Chondrocyte (in vitro differentiated cells): ENCODE results near the gene LEKR1. TPM values are rescaled to one million over a fixed set of nuclear protein-coding genes. Genes with fewer than 3 reads are reported as not detected.
A peak's percentile ranks its signal among the peaks of the same experiment; 100 is the strongest.

Source experiments
- DNase-seq: peaks from one replicate; pipeline ENCODE4 v3.0.0; 2021; ENCODE audit warnings: mixed read lengths, low spot score
- H3K27ac Mint-ChIP-seq: one replicate; pipeline ENCODE4 v1.8.0; 2021; ENCODE audit warnings: mild to moderate bottlenecking, moderate library complexity, mixed read lengths; ENCODE audit not compliant: unreplicated experiment
- H3K27me3 Mint-ChIP-seq: 2 replicates; pipeline ENCODE4 v1.8.0; 2021; ENCODE audit warnings: low read depth, mixed read lengths
- H3K36me3 Mint-ChIP-seq: 2 replicates; pipeline ENCODE4 v1.8.0; 2021; ENCODE audit warnings: low read depth, mixed read lengths
- H3K4me1 Mint-ChIP-seq: 2 replicates; pipeline ENCODE4 v1.8.0; 2021; ENCODE audit warnings: low read depth, mild to moderate bottlenecking, mixed read lengths
- H3K4me3 Mint-ChIP-seq: one replicate; pipeline ENCODE4 v1.8.0; 2021; ENCODE audit warnings: mild to moderate bottlenecking, moderate library complexity, mixed read lengths; ENCODE audit not compliant: unreplicated experiment
- H3K9me3 Mint-ChIP-seq: 2 replicates; pipeline ENCODE4 v1.8.0; 2021; ENCODE audit warnings: low read depth, mixed read lengths
- CTCF ChIP-seq: fragments of 200-600 bp; sonication (generic); IDR thresholded peaks from 2 replicates; pipeline ENCODE4 v1.5.0; 2021; ENCODE audit warnings: antibody characterized with exemption, mild to moderate bottlenecking, moderate library complexity
- total RNA-seq: library from RNA; stranded (reverse); gene quantifications from 3 replicates; pipeline ENCODE4 v1.2.1, GENCODE V29; 2021

Gene LEKR1
- total RNA-seq, 1 donor from 2014 or later, result 0.45 TPM

- no peak for TF ChIP-seq CTCF
- H3K4me3 Mint-ChIP-seq, result no peak overlapping the region
- H3K9me3 Mint-ChIP-seq, result no peaks in the 10 kb centered on the region
- peaks cover 13% of the 10 kb centered on the region for H3K4me1 Mint-ChIP-seq
- no peaks in the 10 kb centered on the region for H3K27me3 Mint-ChIP-seq
- no peaks in the 10 kb centered on the region for H3K36me3 Mint-ChIP-seq
- DNase-seq, result no peak
- H3K27ac Mint-ChIP-seq, result no peak overlapping the region
Measured at GRCh38 chr3:156838035-156838434, 11.9 kb downstream of the LEKR1 start.

GRCh38 chr3:156840826-156841689 lies 14.9 kb downstream of the LEKR1 start:
- H3K4me1 Mint-ChIP-seq, result peaks cover 21% of the 10 kb centered on the region
- H3K9me3 Mint-ChIP-seq, result no peaks in the 10 kb centered on the region
- no peak overlapping the region for H3K27ac Mint-ChIP-seq
- no peak for DNase-seq
- H3K27me3 Mint-ChIP-seq, result no peaks in the 10 kb centered on the region
- H3K36me3 Mint-ChIP-seq, result no peaks in the 10 kb centered on the region
- no peak for TF ChIP-seq CTCF
- no peak overlapping the region for H3K4me3 Mint-ChIP-seq

- peak overlapping the region; percentile 45 for H3K4me3 Mint-ChIP-seq
- H3K9me3 Mint-ChIP-seq, result no peaks in the 10 kb centered on the region
- H3K27me3 Mint-ChIP-seq, result no peaks in the 10 kb centered on the region
- peaks cover 18% of the 10 kb centered on the region for H3K4me1 Mint-ChIP-seq
- no peaks in the 10 kb centered on the region for H3K36me3 Mint-ChIP-seq
- peak overlapping the region; percentile 34 for H3K27ac Mint-ChIP-seq
- TF ChIP-seq CTCF, result peak; percentile 27
- no peak for DNase-seq
Measured at GRCh38 chr3:156843071-156843808, 17.1 kb downstream of the LEKR1 start.

DNA sequence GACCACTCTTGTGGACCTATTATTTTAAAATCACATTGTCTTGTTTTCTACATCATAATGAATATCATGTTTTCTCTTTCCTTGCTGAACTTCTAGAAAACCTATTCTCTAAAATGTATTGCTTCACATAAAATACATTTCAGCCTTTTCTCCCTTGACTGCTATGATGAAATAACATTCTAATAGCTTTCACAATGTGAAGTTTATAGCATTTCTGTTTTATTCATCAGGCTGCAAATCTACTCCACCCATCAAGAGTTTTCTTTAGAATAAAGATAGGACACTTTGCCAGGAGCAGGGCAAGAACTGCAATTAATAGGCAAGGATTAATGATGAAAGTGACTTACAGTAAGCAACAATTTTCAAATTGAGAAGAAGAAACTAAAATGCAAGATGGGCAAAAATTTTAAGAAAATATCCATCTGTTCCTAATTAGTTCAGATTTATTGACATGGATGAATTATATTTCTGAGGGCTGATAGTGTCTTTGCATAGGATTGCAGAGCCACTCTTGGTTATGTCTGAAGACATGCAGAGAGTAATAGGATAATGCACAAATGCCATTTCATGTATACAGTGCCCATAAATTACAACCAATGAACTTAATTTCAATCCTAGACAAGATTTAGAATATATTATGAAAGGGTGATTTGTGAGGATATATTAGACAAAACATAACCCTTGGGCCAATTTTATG lies 21.7 kb downstream of the LEKR1 start:
- no peak overlapping the region for H3K27ac Mint-ChIP-seq
- H3K36me3 Mint-ChIP-seq, result no peaks in the 10 kb centered on the region
- H3K4me1 Mint-ChIP-seq, result peaks cover 10% of the 10 kb centered on the region
- DNase-seq, result no peak
- no peak overlapping the region for H3K4me3 Mint-ChIP-seq
- no peaks in the 10 kb centered on the region for H3K27me3 Mint-ChIP-seq
- TF ChIP-seq CTCF, result no peak
- no peaks in the 10 kb centered on the region for H3K9me3 Mint-ChIP-seq

- Mint-ChIP-seq H3K27me3 (no peaks in the 10 kb centered on the region), H3K4me1 (no peaks in the 10 kb centered on the region), H3K9me3 (no peaks in the 10 kb centered on the region), H3K4me3 (no peak overlapping the region), H3K27ac (no peak overlapping the region), H3K36me3 (no peaks in the 10 kb centered on the region)
- no peak for TF ChIP-seq CTCF
- no peak for DNase-seq
Measured at GRCh38 chr3:156859578-156859977, 33.4 kb downstream of the LEKR1 start.
